HuH-7 (cell line): ENCODE data around the gene NFE2L2.
"Not testable (repeated sequence)": the region's sequence is repeated elsewhere in the genome, so short reads cannot be mapped to it uniquely, and the experiment has no call there.

Experiments
- DNase-seq: peaks from one replicate; pipeline ENCODE4 v3.0.0; 2011; ENCODE audit warnings: low spot score

The NFE2L2 gene

GRCh38 chr2:177190941-177191340, 73.6 kb downstream of the NFE2L2 start:
- DNase-seq = no peak

- DNase-seq = no peak
These were observed 75.8 kb downstream of the NFE2L2 start for GRCh38 chr2:177188482-177189469.

DNA sequence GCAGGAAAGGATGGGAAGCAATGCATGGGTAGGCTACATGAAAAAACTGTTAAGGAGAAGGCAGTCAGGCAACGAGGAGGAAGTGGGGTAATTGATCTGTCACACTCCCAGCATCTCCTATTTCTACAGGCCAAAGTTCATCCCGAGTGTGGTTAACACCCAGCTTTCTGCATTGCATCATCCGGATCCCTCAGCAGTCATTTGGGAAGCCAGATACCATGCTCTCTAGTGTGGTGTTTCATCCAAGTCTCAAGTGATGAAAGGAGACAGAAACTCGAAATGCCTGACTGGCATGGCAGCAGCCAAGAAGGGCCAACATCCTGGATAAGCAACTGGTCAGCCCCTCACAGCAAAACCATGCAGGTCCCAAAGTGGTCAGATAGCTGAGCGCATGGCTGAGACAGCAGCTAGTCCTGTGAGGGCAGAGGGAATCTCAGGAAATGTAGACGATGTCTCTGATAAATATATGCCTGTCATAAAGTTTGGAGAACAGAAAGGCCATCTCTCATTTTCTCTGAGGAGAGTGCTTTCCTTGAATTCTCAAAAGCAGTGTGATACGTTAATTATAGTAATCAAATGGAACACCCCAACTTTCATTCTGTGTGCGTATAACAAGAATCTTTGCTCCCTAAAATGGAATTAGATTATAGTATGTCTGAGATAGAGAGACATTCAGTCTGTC, 76.8 kb downstream of the NFE2L2 start:
- DNase-seq = peak; percentile 84

DNA sequence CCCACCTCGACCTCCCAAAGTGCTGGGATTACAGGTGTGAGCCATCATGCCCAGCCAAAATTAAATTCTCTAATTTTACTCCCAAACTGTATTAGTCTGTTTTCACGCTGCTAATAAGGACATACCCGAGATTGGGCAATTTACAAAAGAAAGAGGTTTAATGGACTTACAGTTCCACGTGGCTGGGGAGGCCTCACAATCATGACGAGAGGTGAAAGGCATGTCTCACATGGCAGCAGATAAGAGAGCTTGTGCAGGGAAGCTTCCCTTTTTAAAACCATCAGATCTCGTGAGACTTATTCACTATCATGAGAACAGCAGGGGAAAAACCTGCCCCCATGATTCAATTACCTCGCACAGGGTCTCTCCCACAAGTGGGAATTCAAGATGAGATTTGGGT, 78.5 kb downstream of the NFE2L2 start:
- DNase-seq = not testable (repeated sequence)

GRCh38 chr2:177184606-177185005, 79.9 kb downstream of the NFE2L2 start:
- DNase-seq = no peak

DNA sequence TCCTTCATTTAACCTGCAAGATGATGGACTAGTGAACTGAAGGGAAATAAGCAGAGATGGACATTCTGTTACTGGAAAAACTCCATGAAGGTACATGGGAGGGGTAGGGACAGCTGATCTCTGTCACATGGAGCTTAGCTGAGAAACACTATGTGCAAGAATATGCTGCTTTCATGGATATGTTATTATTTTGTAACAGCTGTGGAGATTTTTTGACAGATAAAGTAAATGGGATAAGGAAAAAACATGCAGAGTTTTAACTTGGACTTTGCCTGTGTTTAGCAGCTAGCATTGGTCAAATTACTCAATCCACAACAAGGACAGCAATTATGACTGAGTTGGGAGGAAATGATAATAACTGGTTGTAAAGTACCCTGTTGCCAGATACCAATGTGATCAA, 80.7 kb downstream of the NFE2L2 start:
- no peak for DNase-seq
